IPS DF 4.7 (cell line): ENCODE measurements around the gene TDRD3.

Source experiments
- DNase-seq: peaks from one replicate; pipeline ENCODE4 v3.0.0-alpha.2; 2013; ENCODE audit warnings: low spot score; ENCODE audit errors: extremely low read depth

TDRD3 gene

GRCh38 chr13:60572003-60572798 lies 175.2 kb downstream of the TDRD3 start:
- DNase-seq, result no peak

DNA sequence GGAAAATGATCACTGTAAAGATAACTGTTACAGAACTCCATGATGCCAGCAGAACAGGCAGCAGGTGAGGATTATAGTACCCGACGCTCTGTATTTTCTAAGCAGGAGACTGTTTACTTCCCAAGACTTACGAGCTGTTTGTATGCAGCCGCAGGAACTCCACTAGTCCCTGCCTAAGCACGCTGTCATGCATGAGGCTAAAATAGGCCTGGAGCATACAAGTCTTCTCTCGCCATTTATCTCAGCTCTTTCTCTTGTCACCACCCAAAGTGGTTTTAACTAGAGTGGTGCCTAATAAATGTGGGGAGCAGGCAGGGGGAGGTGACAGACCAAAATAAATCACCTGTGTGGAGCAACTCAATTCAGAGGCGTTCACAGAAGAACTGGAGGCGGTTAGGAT lies 175.8 kb downstream of the TDRD3 start:
- DNase-seq, result no peak

DNA sequence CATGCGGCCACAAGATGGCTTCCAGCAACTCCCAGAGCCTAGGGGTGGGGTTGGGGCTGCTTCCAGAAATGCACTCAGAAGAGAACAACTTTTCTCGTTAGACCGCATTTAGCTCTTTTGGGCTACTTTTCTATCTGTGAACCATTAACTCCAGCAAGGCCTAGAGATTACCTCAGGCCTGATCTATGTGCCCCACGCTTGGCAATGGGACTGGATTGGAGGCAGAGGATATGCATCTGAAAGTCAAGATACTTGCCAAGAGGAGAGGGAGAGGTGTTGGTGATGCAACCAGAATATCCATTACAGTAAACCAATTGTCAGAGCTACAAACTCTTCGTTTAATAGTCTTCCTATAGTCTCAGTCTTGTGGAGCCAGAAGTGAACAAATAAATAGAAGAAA lies 177.7 kb downstream of the TDRD3 start:
- DNase-seq, result no peak

DNA sequence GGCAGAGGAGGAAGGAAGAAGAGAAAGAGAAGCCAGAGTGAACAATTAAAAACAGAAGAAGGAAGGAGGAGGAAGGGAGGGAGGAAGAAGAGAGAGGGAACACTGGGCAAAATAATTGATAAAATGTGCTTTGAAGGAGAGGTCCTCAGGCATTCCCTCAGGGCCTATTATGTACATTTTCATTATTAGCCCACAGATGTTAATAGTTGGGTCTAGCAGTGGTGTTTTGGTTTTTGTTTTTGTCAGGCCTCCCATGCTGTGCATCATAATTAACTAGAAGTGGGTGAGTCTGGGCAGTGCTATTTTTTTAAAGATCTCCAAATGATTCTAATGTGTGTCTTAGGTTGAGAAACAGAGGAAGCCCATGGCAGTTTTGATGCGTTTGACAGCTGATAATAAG lies 178.1 kb downstream of the TDRD3 start:
- DNase-seq, result no peak

DNA sequence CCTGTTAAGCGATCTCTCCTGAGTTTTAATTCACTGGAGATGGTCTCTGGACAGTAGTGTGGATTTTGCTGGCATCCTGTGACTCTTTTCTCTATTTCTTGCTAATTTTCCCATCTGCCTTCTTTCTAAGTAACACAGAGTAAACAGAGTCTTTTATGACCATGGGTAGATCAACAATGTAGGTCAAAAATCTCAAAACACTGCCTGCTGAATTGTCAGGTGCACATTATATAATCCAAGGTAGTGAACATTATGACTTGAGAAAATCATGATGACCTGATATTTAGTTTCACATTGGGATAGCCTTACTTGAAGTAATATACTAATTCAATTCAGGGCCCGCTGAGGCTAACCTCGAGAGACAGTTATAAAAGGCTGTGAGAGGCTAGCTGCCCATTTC lies 180.7 kb downstream of the TDRD3 start:
- DNase-seq, result no peak

- DNase-seq, result no peak
Measured at GRCh38 chr13:60583196-60583888, 186.3 kb downstream of the TDRD3 start.

DNA sequence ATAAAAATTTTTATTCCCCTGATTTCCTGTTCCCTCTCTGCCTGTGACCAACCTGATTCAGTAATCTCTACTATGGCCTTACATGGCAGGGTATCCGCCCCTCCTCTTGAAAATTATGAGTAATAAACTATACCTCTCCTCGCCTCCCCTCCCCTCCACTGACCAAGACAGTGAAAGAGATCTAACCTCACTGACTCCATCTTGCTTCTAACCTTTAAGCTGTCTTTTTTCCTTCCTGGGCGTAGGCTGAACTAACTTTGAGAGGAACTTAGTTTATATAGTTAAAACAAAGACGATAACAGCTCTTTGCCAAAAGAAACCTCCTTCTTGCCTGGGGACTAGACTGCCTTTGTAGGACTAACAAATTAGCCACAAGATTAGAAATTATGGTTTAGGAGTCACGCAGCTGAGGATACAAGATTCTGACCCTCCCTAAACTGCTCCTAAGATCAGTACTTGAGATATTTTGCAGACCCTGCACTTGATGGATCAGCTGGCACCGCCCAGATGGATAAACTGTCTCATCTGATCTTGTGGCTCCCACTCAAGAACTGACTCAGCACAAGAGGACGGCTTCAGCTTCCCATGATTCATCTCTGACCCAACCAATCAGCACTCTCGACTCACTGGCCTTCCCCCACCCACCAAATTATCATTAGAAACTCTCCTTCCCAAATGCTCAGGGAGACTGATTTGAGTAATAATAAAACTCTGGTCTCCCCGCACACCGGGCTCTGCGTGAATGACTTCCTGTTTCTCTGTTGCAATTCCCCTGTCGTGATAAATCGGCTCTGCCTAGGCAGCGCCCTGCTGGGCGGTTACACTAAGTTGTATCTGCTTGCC lies 187.1 kb downstream of the TDRD3 start:
- DNase-seq, result peak; percentile 72

- DNase-seq, result no peak
Measured at GRCh38 chr13:60584976-60585375, 188.0 kb downstream of the TDRD3 start.

DNA sequence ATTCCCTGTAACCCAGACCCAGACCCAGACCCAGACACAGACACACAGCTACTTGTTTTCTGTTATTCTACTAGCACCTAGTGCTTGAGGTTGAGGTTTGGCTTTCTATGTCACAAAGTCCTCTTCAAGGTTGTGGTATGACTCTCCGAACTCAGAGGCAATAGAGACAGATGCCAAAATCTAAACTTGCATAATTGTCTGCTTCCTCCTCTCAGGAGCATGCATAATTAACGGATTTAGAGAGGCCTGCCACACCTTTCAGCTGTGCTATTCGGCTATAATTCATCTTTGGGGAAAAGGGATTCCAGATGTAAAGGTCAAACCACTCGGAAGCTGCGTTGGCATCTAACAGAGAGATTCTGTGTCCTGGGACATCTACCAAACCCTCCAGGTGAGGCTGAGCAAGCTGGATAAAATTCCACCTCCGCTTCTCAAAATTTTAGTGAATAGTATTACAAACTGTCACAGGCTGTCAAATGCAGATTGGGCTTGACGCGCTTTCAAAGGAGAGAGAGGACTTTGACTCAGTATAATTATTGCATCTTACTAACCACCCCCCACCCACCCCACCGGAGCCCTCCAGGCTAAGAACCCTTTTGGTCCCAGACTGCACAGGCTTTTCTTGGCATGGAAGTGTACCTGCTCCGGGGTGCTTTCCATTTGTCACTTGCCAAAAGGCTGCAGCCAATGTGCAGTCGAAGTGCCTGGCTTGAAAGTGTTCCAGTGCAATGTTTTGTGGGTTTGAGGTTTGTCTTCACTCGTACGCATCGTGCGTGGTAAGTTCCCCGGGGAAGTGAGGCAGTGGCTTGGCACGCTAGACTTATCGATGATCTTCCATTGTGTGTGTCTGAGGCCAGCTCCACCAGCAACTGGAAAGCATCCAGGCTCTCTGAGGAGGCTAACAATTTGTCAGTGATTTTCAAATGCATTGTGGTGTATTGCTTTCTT lies 194.1 kb downstream of the TDRD3 start:
- no peak for DNase-seq

DNA sequence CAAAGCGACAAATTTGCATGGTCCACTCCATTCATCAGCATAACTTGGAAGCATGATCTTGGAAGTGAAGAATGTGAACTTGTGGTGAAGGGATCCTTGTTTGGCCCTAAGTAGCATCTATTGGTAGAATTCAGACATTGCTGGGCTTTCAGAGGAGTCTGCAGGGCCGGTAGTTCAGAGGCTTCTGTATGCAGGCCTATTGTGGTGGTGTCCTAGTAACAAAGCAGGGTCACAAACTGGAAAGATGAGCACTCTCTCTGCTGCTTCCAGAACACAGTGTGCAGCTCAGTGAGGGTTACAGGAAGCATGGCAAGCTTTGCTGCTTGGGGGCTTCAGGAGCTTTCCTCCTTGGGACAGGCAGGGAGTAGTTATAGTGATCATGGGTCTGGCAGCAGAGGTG lies 206.0 kb downstream of the TDRD3 start:
- no peak for DNase-seq

GRCh38 chr13:60604058-60604457 lies 207.0 kb downstream of the TDRD3 start:
- no peak for DNase-seq

- no peak for DNase-seq
Measured at GRCh38 chr13:60608954-60609353, 211.9 kb downstream of the TDRD3 start.

DNA sequence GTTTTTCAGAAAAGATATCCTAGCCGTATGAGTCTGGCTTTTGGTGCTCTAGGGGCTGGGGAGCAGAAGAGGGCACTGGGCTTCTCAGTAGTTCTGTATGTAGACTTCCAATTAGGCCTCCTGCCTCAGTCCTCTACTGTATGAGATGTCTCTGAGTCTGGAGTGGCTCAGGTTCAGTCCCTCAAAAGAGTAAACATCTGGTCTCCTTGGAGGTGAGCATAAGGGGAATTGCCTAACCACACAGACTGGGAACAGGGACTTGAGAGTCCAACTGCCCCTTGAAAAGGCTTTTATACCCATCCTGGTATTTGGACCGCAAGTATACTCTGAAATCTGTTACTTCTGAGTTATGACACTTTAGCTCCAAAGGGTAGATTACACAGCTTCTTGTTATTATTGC lies 214.5 kb downstream of the TDRD3 start:
- no peak for DNase-seq

GRCh38 chr13:60612593-60612992 lies 215.6 kb downstream of the TDRD3 start:
- DNase-seq, result no peak

- no peak for DNase-seq
Measured at GRCh38 chr13:60613080-60613479, 216.1 kb downstream of the TDRD3 start.

GRCh38 chr13:60617991-60618733 lies 221.1 kb downstream of the TDRD3 start:
- peak; percentile 56 for DNase-seq

DNA sequence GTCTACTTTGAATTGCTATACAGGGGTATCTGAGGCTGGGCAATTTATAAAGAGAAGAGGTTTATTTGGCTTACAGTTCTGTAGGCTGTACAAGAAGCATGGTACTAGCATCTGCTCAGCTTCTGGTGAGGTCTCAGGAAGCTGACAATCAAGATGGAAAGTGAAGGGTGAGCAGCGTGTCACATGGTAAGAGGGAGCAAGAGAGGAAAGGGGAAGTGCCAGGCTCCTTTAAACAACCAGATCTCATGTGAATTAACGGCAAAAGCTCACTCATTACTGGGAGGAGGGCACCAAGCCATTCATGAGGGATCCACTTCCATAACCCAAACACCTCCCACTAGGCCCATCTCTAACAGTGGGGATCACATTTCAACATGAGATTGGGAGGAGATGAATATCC lies 222.4 kb downstream of the TDRD3 start:
- no peak for DNase-seq

GRCh38 chr13:60620611-60621395 lies 223.8 kb downstream of the TDRD3 start:
- DNase-seq, result no peak

DNA sequence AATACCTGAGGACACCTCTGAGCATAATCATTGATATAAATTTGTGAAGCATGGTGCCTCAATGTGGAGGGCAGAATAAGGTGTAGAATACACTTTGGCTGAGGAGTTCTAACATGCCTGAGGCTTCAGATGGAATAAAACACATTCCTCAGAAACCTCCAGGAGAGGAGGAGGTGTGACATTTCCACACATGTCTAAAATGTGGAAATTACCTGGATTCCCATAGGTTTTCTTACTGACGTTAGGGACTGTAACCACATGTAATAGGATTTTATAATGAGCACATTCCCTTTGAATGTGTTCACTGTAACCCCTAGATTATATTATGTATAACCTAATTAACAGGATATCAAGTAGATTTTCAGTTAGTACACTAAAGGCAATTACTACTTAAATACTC lies 226.1 kb downstream of the TDRD3 start:
- no peak for DNase-seq
